Posterior vena cava (tissue), 2 donors: ENCODE results near the gene RPL31. TPM values are rescaled to one million over a fixed set of nuclear protein-coding genes. Genes with fewer than 3 reads are reported as not detected.

ENCODE experiments used
- DNase-seq: peaks from one replicate; pipeline ENCODE4 v3.0.0-alpha.2; 2020; ENCODE audit warnings: low spot score
- intact Hi-C, 2 donors: fragments of 100-400 bp; cut with DNase I; formaldehyde crosslinking; loops; one replicate each; pipeline versions ENCODE4 v1.14.1 to v1.14.2; 2022 to 2023
- long read RNA-seq, 2 donors: library from polyadenylated mRNA; unstranded; transcript quantifications; one replicate each; pipeline ENCODE4 v2.0.0, GENCODE V29; 2020 to 2021
- total RNA-seq, 2 donors: library from RNA; stranded (reverse); fragmentation: NEBNext Ultra II Directional; extraction: Animal tissue kit (Norgen Biotek cat#: 25700); gene quantifications; one replicate each; pipeline ENCODE4 v1.2.1, GENCODE V29; 2021
- donor health status: DM: yes; HTN: yes; CAD: no.
- donor health status: DM: yes; HTN: yes; CAD: no.

Gene RPL31
- 1,000 to 10,000 TPM; 1,083 to 1,087 TPM for total RNA-seq
- long read RNA-seq, donor 1, transcript RPL31-201 (5 exons, 1,865 nt): major isoform, 49 of 66 reads
- long read RNA-seq, donor 1, transcript RPL31-208 (4 exons, 825 nt): minor isoform, 14 of 66 reads
- long read RNA-seq, donor 1, partial matches to known transcripts: 1 of 66 reads
- long read RNA-seq, donor 1, other reads (novel, unspliced or antisense): 0 of 66 reads
- long read RNA-seq, donor 2, transcript RPL31-208 (4 exons, 825 nt): minor isoform, 23 of 125 reads
- long read RNA-seq, donor 2, transcript RPL31-201 (5 exons, 1,865 nt): major isoform, 91 of 125 reads
- long read RNA-seq, donor 2, partial matches to known transcripts: 4 of 125 reads
- long read RNA-seq, donor 2, other reads (novel, unspliced or antisense): 1 of 125 reads

- DNase-seq: peak; percentile 99
- intact Hi-C loops: loop anchor here in 1 of 2 donors (10.0 kb wide), 1 partner anchor 153 kb away; the partner anchor contains the start of gene TBC1D8
These were observed at the start of gene RPL31 for GRCh38 chr2:101001691-101002561. TSS of gene RPL31 (plus strand) at chr2:101002289. CDS start at chr2:101002702, 413 bp downstream.

DNA sequence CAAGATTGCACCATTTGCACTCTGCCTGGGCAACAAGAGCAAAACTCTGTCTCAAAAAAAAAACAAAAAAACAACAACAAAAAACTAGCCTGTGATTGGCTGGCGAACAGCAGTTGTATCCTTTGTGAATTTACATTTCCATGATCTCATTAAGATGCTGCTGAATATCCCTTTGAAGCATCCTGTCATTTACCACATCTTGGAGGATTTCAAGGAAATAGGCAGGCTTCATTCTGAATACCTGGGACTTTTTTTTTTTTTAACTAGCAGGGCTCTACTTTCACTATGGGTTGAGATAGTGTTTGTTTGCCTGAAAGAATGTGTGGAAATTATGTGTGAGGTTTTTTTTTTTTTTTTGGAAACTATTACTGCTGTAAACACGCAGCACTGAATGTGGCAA, 49.6 kb upstream of the RPL31 start:
- intact Hi-C loops: no loop called here
- DNase-seq: no peak

DNA sequence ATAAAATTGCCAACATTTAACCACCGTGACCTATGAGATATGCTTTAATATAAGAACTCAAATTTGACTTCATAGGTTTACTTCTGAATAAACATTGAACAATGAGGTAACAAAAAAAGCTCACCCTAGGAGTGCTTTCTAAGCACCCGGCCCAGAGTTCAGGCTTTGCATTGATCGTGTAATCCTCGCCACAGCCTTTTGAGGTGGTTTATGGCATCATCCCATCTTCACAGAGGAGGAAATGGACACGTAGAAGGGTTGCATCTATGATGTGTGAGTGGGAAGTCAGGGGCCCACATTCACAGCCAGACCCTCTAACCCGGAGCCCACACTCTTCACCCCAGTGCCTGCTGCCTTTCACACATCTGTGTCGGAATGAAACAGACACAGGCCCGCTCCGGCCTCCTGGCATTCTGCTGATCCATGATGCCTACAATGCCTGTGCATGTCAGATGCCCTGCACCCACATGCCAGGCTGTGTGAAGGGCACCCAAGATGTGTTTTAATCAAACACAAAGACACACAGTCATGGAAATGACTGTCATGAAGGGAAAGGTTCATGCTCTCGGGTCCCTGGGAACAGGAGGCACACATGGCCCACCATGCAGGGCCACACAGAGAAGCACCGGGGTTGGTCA, 48.6 kb upstream of the RPL31 start:
- intact Hi-C loops: no loop called here
- DNase-seq: peak; percentile 78

- intact Hi-C loops: no loop called here
- peak; percentile 59 for DNase-seq
These were observed 48.1 kb upstream of the RPL31 start for GRCh38 chr2:100954044-100954420.

DNA sequence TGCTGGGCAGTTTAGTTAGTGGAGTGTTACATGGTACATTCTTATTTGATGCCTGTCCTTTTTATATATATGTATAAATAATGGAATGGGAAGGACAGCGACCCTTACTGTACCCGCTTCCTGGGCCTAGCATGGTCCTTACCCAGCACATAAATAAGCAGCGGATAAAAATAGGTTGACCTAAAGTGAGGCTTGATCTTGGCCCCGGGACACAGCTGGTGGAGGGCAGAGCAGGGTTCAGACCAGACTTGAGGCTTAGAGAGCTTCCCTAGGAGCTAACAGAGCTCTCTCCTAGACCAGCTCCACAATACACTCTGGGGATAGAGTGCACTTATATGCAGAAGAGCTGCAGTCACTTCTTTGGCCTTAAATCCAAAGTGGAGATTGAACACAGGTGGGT, 46.9 kb upstream of the RPL31 start:
- intact Hi-C loops: no loop called here
- DNase-seq: peak; percentile 1

- DNase-seq: peak; percentile 71
- intact Hi-C loops: no loop called here
These were observed 46.0 kb upstream of the RPL31 start for GRCh38 chr2:100956081-100956480.

DNA sequence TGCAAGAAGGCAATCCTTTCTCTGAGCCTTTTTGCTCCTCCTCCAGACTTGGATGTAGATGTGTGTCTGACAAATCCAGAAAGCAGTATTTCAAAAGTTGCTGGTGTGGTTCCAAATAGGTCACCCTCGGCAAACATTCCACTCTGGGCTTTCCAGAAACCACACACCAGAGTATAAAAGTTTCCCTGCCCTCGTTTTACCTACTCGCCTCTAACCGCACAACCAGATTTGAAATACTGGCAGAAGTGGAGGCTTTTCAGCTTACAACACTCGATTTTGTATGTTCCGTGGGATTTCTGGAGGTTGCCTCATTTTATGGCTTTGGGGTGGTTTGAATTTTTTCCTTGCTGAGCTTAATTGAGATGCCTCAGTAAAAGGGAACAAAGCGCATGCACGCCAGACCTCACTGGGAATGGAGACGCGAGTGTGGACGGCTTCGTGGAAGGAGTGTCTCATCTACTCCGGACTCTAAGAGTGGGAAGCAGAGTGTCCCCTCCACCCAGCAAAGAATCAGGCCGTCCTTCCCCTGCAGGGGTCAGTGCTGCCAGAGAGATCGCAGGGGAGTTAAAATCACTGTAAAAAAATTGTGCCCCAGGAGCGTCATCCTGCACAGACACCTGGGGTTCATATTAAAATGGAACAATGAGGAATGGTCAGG, 44.0 kb upstream of the RPL31 start:
- intact Hi-C loops: no loop called here
- DNase-seq: peak; percentile 70

DNA sequence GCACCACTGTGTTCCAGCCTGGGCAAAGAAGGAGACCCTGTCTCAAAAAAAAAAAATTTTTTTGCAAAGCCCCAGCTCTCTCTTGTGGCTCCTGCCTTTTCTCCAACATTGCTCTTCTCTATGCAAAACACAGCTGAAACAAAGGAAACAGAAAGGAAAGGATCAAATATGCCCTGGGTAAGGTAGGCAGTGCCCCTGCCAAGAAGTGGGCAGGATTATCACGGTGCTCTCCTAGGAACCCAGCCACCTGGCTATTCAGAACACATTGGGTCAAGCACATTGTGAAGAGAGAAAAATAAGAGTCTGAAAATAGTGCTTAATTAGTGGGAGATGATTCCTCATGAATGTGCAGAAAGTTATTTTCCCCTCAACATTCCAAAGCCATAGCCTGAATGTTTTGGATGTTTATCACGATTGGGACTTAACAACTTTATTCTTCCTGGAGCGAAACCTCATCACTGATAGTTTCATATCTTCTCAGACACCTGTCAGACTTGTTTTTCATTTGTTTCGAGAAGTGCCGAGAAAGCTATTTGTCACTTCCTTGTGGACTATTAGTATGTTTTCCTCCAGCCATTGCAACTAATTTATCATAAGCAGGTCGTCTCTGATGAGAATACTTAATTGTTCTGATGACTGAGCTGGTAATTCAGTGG, 42.7 kb upstream of the RPL31 start:
- DNase-seq: peak; percentile 1
- intact Hi-C loops: no loop called here

- intact Hi-C loops: no loop called here
- no peak for DNase-seq
These were observed 41.4 kb upstream of the RPL31 start for GRCh38 chr2:100960688-100961087.

DNA sequence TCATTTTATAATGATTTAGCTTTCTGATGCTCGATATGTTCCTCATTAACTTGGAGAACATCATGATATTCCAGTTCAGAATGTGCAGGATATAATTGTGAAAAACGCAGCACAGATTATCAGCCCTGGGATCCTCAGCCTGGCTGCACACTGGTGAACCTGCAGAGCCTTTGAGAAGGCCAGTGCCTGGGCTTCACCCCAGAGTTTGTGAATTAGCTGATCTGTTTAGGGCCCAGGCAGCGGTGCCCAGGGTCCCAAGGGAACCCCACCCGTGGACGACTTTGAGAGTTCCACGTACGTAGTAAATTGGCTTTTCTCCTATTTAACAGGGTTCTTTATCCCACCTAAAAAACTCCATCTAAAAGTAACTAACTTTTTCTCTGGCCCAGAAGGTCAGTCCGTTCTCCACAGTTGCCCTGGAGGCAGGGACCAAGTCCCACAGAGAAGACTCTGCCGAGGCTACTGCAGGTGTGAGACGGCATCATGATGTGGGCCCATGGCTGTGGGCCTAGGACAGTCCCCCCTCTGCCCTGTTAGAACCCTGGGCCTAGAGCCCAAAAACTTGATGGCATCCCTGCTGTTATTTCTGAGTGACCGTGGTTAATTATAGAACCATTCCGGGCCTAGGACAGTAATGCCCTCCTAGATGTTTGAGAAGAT, 39.6 kb upstream of the RPL31 start:
- intact Hi-C loops: no loop called here
- peak; percentile 65 for DNase-seq

GRCh38 chr2:100963026-100963375, 39.1 kb upstream of the RPL31 start:
- intact Hi-C loops: no loop called here
- DNase-seq: peak; percentile 15

DNA sequence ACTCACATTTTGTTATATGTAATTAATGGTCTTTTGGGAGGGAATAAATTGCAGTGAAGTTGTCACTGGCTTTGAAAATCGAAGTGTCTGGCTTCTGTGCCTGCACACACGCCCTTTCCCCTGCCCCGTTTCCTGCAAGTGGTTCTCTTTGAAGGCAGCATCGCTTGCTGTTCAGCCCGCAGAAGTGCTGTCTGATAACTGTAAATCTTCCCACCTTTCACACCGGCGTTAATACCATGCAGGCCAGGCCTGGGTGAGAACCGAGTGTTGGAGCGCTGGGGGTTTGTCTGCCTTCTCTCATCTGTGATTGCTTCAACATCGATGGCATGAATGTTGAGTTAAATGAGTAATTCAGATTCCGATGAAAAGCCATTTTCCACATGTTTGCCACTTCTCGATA, 37.9 kb upstream of the RPL31 start:
- DNase-seq: peak; percentile 14
- intact Hi-C loops: no loop called here

- intact Hi-C loops: no loop called here
- DNase-seq: peak; percentile 77
These were observed 37.4 kb upstream of the RPL31 start for GRCh38 chr2:100964681-100965169.

DNA sequence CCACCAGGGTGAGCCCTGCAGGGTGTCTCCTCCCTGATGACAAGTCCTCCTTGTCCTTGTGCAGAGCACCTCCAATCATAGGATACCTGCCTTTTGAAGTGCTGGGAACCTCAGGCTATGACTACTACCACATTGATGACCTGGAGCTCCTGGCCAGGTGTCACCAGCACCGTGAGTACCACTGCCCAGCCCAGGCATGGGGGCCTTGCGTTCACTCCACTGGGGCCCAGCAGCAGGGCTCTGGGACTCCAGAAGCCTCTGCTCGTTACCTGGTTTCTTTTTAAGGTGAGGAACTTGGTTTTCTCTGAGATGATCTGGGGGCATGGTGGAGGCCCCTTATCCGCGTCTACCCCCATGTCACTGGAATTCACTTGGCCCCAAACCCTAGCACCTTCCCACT, 36.5 kb upstream of the RPL31 start:
- DNase-seq: peak; percentile 36
- intact Hi-C loops: no loop called here

GRCh38 chr2:100967716-100968115, 34.4 kb upstream of the RPL31 start:
- intact Hi-C loops: no loop called here
- DNase-seq: peak; percentile 29

DNA sequence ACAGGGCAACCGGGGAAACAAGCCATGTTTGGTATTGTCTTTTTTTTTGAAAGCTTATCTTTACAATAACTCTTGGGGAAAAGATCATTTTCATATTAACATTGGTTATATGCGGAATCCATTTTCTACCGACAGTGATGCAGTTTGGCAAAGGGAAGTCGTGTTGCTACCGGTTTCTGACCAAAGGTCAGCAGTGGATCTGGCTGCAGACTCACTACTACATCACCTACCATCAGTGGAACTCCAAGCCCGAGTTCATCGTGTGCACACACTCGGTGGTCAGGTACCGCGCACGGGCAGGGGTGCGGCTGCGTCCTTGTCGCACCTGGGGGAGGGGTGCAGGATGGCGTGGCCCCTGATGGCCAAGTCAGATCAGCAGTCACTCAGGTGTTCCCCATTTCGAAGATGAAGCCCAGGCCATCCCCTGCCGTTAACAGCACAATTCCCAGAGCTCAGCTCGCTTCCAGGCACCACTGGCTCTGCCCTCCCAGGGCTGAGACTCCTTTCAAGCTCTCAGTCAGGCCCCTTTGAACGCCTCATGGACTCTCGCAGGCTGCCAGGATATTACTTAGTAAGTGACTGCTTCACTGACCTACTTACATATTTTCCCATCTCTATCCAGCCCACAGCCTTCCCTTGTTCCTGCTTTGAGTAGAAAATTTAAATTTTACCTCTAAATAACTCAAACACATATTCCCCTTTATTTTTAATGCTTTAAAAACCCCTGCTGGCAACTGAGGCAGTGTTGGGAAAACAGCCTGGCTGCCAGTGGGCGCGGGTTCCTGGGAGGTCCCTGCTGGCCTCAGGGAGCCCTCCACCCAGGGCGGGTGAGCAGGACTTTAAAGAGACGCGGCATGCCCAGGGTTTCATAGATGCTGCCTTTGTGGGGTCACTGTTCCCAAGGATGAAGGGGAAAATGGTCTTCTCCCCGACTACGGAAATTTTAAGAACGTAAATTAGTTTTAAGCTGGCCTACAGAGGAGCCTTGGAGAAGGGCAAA, 33.6 kb upstream of the RPL31 start:
- peak; percentile 69 for DNase-seq
- intact Hi-C loops: no loop called here

GRCh38 chr2:100969998-100970397, 32.1 kb upstream of the RPL31 start:
- intact Hi-C loops: no loop called here
- peak; percentile 55 for DNase-seq
